Epithelial cell of proximal tubule (primary cell): ENCODE data around the gene COL1A2. TPM values are rescaled to one million over a fixed set of nuclear protein-coding genes. Genes with fewer than 3 reads are reported as not detected.
A peak's percentile ranks its signal among the peaks of the same experiment; 100 is the strongest.

Experiments
- DNase-seq: peaks from one replicate; pipeline ENCODE4 v3.0.0-alpha.2; 2011; ENCODE audit warnings: low read depth
- H3K4me3 ChIP-seq: 2 replicates; pipeline ENCODE4 v1.5.1; 2011; ENCODE audit warnings: low read depth, mild to moderate bottlenecking, low read length
- CTCF ChIP-seq: conservative IDR thresholded peaks from 2 replicates; pipeline ENCODE4 v1.5.1; 2012; ENCODE audit warnings: low read depth, mild to moderate bottlenecking, low read length
- total RNA-seq: library from RNA; depleted of rRNA; stranded (reverse); fragments of >200 nt; gene quantifications from 2 replicates; pipeline ENCODE4 v1.2.3, GENCODE V29; 2015

The COL1A2 gene
- total RNA-seq, 1 donor from 2014 or later = 10.9 TPM

DNA sequence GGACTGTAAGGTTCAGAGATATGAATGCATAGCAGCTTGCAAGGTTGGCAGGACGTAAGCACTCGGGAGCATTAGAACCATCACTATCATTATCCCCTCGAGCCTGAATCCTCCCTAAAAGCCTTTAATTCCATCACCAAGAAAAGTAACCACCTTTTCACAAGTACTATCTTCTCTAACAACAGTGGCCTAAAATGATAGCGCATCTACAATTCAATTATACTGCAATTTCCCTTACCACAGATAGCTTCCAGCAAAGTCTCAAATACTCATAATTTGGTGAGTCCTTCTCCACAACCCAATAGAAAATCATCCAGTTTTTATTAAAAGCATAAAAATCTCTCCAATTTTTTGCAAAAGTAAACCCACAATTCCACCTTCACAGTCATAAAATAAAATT lies 42.0 kb downstream of the COL1A2 start:
- no peak for TF ChIP-seq CTCF
- H3K4me3 ChIP-seq = no peak overlapping the region
- DNase-seq = no peak

GRCh38 chr7:94439893-94440381 lies 45.2 kb downstream of the COL1A2 start:
- no peak overlapping the region for H3K4me3 ChIP-seq
- no peak for TF ChIP-seq CTCF
- no peak for DNase-seq

DNA sequence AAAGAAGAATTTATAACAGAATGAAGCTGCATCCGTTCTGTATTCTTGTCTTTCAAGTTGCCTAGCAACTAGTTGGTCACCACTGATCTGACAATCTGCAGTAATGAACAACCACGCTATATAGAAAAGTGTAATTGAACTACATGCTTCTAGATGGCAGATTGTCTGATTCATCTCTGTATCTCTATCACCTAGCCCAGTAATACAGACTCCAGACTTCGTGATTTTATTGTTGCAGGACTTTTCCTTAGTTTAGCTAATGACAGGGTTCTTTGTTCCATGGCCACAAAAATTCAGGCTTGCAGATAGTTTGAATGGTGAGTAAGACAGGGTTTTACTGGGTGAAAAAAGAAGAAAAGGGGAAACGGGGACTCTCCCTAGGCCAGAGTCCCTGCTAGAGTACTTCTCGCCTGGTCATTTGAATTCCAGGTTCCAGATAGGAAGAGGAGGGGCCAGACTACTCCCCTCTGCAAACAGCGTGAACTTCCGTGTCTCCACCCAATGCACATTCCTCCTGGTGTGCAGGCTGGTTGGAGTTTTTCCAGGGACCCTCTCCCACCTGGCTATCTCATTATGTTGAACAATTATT lies 45.9 kb downstream of the COL1A2 start:
- H3K4me3 ChIP-seq = no peak overlapping the region
- no peak for TF ChIP-seq CTCF
- DNase-seq = no peak

- DNase-seq = no peak
- no peak overlapping the region for H3K4me3 ChIP-seq
- TF ChIP-seq CTCF = no peak
These were observed 46.4 kb downstream of the COL1A2 start for GRCh38 chr7:94441138-94441537.

DNA sequence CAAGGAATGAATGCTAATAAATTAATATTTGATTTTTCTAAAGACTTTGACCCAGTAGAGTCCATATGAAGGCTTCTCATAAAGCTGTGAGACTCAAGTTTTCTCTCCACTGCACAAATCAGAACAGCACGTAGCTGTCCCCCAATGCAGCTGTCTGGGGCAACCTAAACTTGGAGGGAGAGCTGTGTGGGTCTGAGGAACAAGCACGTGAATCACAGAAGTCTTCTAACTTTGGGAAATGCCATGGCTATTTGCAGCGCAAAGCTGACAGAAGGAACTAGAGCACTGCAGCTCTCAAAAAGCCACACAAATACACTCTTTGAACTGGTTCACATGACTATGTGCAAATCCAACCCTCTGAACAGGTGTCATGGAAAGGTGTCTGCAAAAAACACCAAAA lies 47.9 kb downstream of the COL1A2 start:
- H3K4me3 ChIP-seq = no peak overlapping the region
- no peak for DNase-seq
- TF ChIP-seq CTCF = no peak

- TF ChIP-seq CTCF = no peak
These were observed 50.1 kb downstream of the COL1A2 start for GRCh38 chr7:94444813-94445212.

DNA sequence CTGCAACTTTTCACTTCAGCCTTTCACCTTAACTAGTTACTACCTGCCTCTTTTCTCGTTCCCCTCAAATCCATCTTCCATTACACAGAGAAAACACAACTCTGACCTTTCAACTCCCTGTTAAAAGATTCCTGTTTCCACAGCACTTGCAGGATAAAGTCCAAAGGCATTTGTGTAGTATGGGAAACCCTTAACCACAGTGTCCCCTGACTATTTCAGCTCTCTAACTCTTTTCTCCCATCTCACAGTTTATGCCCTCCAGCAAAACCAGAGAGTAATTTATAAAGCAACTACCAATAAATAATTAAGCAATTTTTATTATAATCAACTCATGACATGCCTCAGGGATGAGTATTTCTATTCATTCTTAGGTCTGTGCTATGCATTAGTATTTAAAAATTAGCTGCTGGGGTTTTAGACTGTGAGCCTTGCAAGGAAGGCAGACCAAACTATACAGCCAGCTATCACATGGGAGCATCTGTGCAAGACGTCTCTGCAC lies 51.0 kb downstream of the COL1A2 start:
- no peak for TF ChIP-seq CTCF
- DNase-seq = peak; percentile 6

More at GRCh38 chr7:94444813-94445212, 50.1 kb downstream of the COL1A2 start:
- no peak overlapping the region for H3K4me3 ChIP-seq
- no peak for DNase-seq

More for the DNA sequence above, 51.0 kb downstream of the COL1A2 start:
- no peak overlapping the region for H3K4me3 ChIP-seq
